Erythroblast (primary cell): ENCODE data around the gene CCDC157.

ENCODE experiments used
- GATA1 ChIP-seq: IDR thresholded peaks from 2 replicates; pipeline ENCODE4 v1.6.1; 2011; ENCODE audit warnings: low read depth, mild to moderate bottlenecking, control low read depth, low read length, moderate library complexity
- POLR2A ChIP-seq: IDR thresholded peaks from 2 replicates; pipeline ENCODE4 v1.6.1; 2011; ENCODE audit warnings: mild to moderate bottlenecking, low read length

DNA sequence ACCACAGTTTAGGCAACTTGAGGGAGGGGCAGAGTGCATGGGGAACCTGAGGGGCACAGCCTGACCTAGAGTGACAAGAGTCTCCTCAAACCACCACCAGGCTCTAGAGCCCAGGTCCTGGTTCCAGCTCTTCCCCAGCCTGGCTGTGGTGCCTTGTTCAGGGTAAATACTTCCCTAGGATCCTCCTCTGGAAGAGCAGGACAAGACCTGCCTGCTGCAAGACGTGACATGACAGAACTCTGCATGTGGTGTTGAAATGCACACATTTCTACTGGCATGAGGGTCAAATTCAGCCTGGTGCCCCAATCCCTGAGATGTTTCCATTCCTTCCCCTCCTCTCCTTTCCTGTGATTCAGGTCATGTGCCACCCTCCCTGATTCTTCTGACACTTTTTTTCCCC lies 43.4 kb downstream of the CCDC157 start:
- TF ChIP-seq POLR2A (no peak), GATA1 (no peak)
